K562 (cell line): ENCODE measurements around the gene CAPN6. TPM values are rescaled to one million over a fixed set of nuclear protein-coding genes. Genes with fewer than 3 reads are reported as not detected.

Experiments
- ATAC-seq: fragments of 200-7000 bp; cut with Tn5 transposase; 3 replicates; pipeline ENCODE4 v1.9.1; 2020; ENCODE audit warnings: moderate library complexity
- BruUV-seq: library from RNA; stranded (reverse); fragments of 400-500 nt; replicated peaks from 2 replicates; lab custom pipeline; 2021; lab: Mats Ljungman, UMichigan
- CTCF ChIA-PET: fragments of 300-600 bp; formaldehyde crosslinking; extraction: SDS; loops from one replicate; lab custom pipeline; 2021; ENCODE audit warnings: low intra/inter-chr PET ratio; lab: Yijun Ruan, JAX
- POLR2A ChIA-PET: fragments of 300-600, 350-650 bp; sonication (Branson Sonifier 250); formaldehyde crosslinking; extraction: SDS; loops from one replicate; lab custom pipeline; 2021; ENCODE audit warnings: antibody characterized with exemption, inconsistent platforms; lab: Yijun Ruan, JAX
- DNase-seq, 4 experiments: peaks; one replicate each; pipeline versions ENCODE4 v3.0.0 to v3.0.0-alpha.2; 2011 to 2018; ENCODE audit warnings: low spot score in 3 of 4, mixed read lengths in 3 of 4; ENCODE audit errors: extremely low read depth in 1 of 4
- FAIRE-seq: peaks from 2 replicates; lab custom pipeline; 2011; peaks lifted over from hg19 to GRCh38; lab: Jason Lieb, UNC
- H2AFZ ChIP-seq: 2 replicates; pipeline ENCODE4 v1.6.0; 2011; ENCODE audit warnings: low read depth, low read length, control low read depth, inconsistent platforms
- H3K27ac ChIP-seq: fragments of 200-600 bp; 3 replicates; pipeline ENCODE4 v1.8.0; 2011; ENCODE audit warnings: low read depth, mild to moderate bottlenecking, control low read depth, inconsistent platforms, low read length, moderate library complexity, mixed read lengths; ENCODE audit errors: extremely low read depth
- H3K27me3 ChIP-seq, 2 experiments: fragments of 300-600 bp in 1 of 2; 2 replicates in 1 of 2; 3 replicates in 1 of 2; pipeline versions ENCODE4 v1.6.0 to v1.8.0; 2011; ENCODE audit warnings: inconsistent platforms in 2 of 2, low read length in 2 of 2, mild to moderate bottlenecking in 1 of 2, mixed read lengths in 1 of 2, moderate library complexity in 1 of 2; ENCODE audit not compliant: control insufficient read depth in 2 of 2, insufficient read depth in 2 of 2
- H3K36me3 ChIP-seq: fragments of 300-600 bp; 3 replicates; pipeline ENCODE4 v1.8.0; 2011; ENCODE audit warnings: mild to moderate bottlenecking, low read length, inconsistent platforms; ENCODE audit not compliant: control insufficient read depth, insufficient read depth
- H3K4me1 ChIP-seq, 2 experiments: fragments of 200-600 bp in 1 of 2; replicated peaks in 1 of 2; 2 replicates in 1 of 2; 3 replicates in 1 of 2; pipeline versions ENCODE4 v1.5.1 to v1.8.0; 2011; ENCODE audit warnings: inconsistent platforms in 2 of 2, low read length in 2 of 2, mild to moderate bottlenecking in 1 of 2, mixed read lengths in 1 of 2, moderate library complexity in 1 of 2; ENCODE audit not compliant: control insufficient read depth in 2 of 2, insufficient read depth in 2 of 2
- H3K4me2 ChIP-seq: 2 replicates; pipeline ENCODE4 v1.6.1; 2011; ENCODE audit warnings: low read length, control low read depth, inconsistent platforms, mixed read lengths; ENCODE audit not compliant: insufficient read depth
- H3K4me3 ChIP-seq: fragments of 200-600 bp; sonication (generic), shearing (Covaris generic); 2 replicates; pipeline ENCODE4 v1.5.1; 2016; ENCODE audit warnings: control low read depth, inconsistent platforms
- H3K79me2 ChIP-seq: fragments of 200-600 bp; 3 replicates; pipeline ENCODE4 v1.8.0; 2011; ENCODE audit warnings: low read length, inconsistent platforms; ENCODE audit not compliant: control insufficient read depth, insufficient read depth
- H3K9ac ChIP-seq, 2 experiments: 2 replicates each; pipeline versions ENCODE4 v1.6.0 to v1.6.1; 2011; ENCODE audit warnings: low read depth in 2 of 2, low read length in 2 of 2, control low read depth in 1 of 2, inconsistent platforms in 1 of 2, mild to moderate bottlenecking in 1 of 2, mixed read lengths in 1 of 2; ENCODE audit not compliant: insufficient read depth in 1 of 2
- H3K9me1 ChIP-seq: one replicate; pipeline ENCODE4 v1.6.0; 2011; ENCODE audit warnings: inconsistent platforms, mild to moderate bottlenecking, low read length, moderate library complexity; ENCODE audit not compliant: control insufficient read depth, insufficient read depth
- H3K9me3 ChIP-seq: replicated peaks from 2 replicates; pipeline ENCODE4 v1.5.1; 2011; ENCODE audit warnings: low read depth, low read length, inconsistent platforms; ENCODE audit not compliant: control insufficient read depth, insufficient read depth
- H4K20me1 ChIP-seq: replicated peaks from 2 replicates; pipeline ENCODE4 v1.6.1; 2011; ENCODE audit warnings: low read length, inconsistent platforms, mixed read lengths; ENCODE audit not compliant: control insufficient read depth, insufficient read depth
- ARNT ChIP-seq, 2 experiments: fragments of 450-650 bp; IDR thresholded peaks; 2 replicates each; pipeline ENCODE4 v1.6.1; 2016; ENCODE audit warnings: mild to moderate bottlenecking in 1 of 2
- BCLAF1 ChIP-seq, 2 experiments: fragments of 450-650 bp in 1 of 2; IDR thresholded peaks; 2 replicates each; pipeline ENCODE4 v1.6.1; 2011 to 2017; ENCODE audit warnings: low read depth in 2 of 2, antibody characterized with exemption in 1 of 2, borderline replicate concordance in 1 of 2, low read length in 1 of 2, mild to moderate bottlenecking in 1 of 2, mixed read lengths in 1 of 2; ENCODE audit not compliant: control insufficient read depth in 1 of 2
- BRF1 ChIP-seq: IDR thresholded peaks from 3 replicates; pipeline ENCODE4 v1.6.1; 2011; ENCODE audit warnings: borderline replicate concordance, mild to moderate bottlenecking; ENCODE audit not compliant: insufficient read length; ENCODE audit errors: extremely low read depth
- ETV5 ChIP-seq: sonication (generic); formaldehyde crosslinking; IDR thresholded peaks from 2 replicates; pipeline ENCODE4 v1.4.0; 2020; ENCODE audit warnings: low read depth, mild to moderate bottlenecking, missing genetic modification reagents
- EWSR1 ChIP-seq: fragments of 450-650 bp; IDR thresholded peaks from 2 replicates; pipeline ENCODE4 v1.6.1; 2018; ENCODE audit warnings: borderline replicate concordance, mild to moderate bottlenecking, low read depth, moderate library complexity; ENCODE audit not compliant: partially characterized antibody
- FOXK1 ChIP-seq: sonication (generic); formaldehyde crosslinking; IDR thresholded peaks from 2 replicates; pipeline ENCODE4 v1.8.0; 2022; ENCODE audit warnings: missing genetic modification reagents, mild to moderate bottlenecking, borderline replicate concordance
- HNRNPH1 ChIP-seq: fragments of 200-400 bp; formaldehyde crosslinking; optimal IDR thresholded peaks from 2 replicates; pipeline ENCODE3; 2017; ENCODE audit warnings: low read depth, mild to moderate bottlenecking, low read length, moderate library complexity
- KLF16 ChIP-seq: IDR thresholded peaks from 2 replicates; pipeline ENCODE4 v1.6.1; 2016; ENCODE audit warnings: antibody characterized with exemption
- NCOA1 ChIP-seq: fragments of 450-650 bp; IDR thresholded peaks from 2 replicates; pipeline ENCODE4 v1.6.1; 2016; ENCODE audit warnings: low read depth
- SPI1 ChIP-seq: IDR thresholded peaks from 2 replicates; pipeline ENCODE4 v1.6.1; 2011; ENCODE audit warnings: low read depth, low read length, control low read depth, borderline replicate concordance
- XRCC4 ChIP-seq: IDR thresholded peaks from one replicate; pipeline ENCODE4 v1.6.1; 2011; ENCODE audit not compliant: insufficient read depth, insufficient read length; ENCODE audit errors: extremely low read depth
- YBX1 ChIP-seq: fragments of 450-650 bp; IDR thresholded peaks from 2 replicates; pipeline ENCODE4 v1.7.1; 2016; ENCODE audit warnings: mild to moderate bottlenecking
- ZNF165 ChIP-seq: fragments of 250-450 bp; sonication (Bioruptor Pico); IDR thresholded peaks from 2 replicates; pipeline ENCODE4 v1.4.0; 2020; ENCODE audit warnings: borderline replicate concordance
- ZNF174 ChIP-seq: fragments of 250-450 bp; sonication (Bioruptor Pico); IDR thresholded peaks from 2 replicates; pipeline ENCODE4 v1.4.0; 2020; ENCODE audit warnings: mild to moderate bottlenecking
- ZNF3 ChIP-seq: fragments of 250-450 bp; sonication (Bioruptor Pico); IDR thresholded peaks from 2 replicates; pipeline ENCODE4 v1.5.0; 2021; ENCODE audit warnings: mild to moderate bottlenecking, moderate library complexity
- ZNF41 ChIP-seq: fragments of 250-450 bp; sonication (Bioruptor Pico); conservative IDR thresholded peaks from 2 replicates; pipeline ENCODE4 v1.4.0; 2020; ENCODE audit warnings: mild to moderate bottlenecking
- ZNF586 ChIP-seq: fragments of 450-650 bp; formaldehyde crosslinking; conservative IDR thresholded peaks from 2 replicates; pipeline ENCODE4 v1.4.0; 2020; ENCODE audit warnings: mild to moderate bottlenecking, moderate library complexity
- ZNF695 ChIP-seq: fragments of 450-650 bp; formaldehyde crosslinking; IDR thresholded peaks from 2 replicates; pipeline ENCODE4 v1.4.0; 2020; ENCODE audit warnings: mild to moderate bottlenecking, moderate library complexity
- WGBS: fragments of 100-300 bp; shearing (Covaris generic); methylation state at CpG from one replicate; pipeline ENCODE4 v1.1.6; 2016; ENCODE audit warnings: low coverage, mixed read lengths; ENCODE audit not compliant: insufficient coverage; ENCODE audit errors: missing lambda C conversion rate; 5-methylcytosine and 5-hydroxymethylcytosine counted together
- in situ Hi-C: fragments of 300-500 bp; cut with MboI; formaldehyde crosslinking; loops from 4 replicates; pipeline ENCODE4 v1.15.0; 2018; ENCODE audit warnings: inconsistent platforms, mixed read lengths
- intact Hi-C: fragments of 100-400 bp; cut with micrococcal nuclease; formaldehyde crosslinking; loops from 2 replicates; pipeline ENCODE4 v1.14.2; 2022
- polyA plus RNA-seq, 8 experiments: library from polyadenylated mRNA; depleted of rRNA in 4 of 8; stranded (reverse) in 5 of 8; unstranded in 3 of 8; fragments of >200 nt; fragmentation: Nextera tagmentation in 2 of 8; fragmentation: Illumina TruSeq in 1 of 8; extraction: Ambion mirVana in 2 of 8; extraction: Trizol in 1 of 8; gene quantifications; 2 replicates each; pipeline versions ENCODE4 v1.2.1 to v1.2.3, GENCODE V29; 2011 to 2014; ENCODE audit warnings: inconsistent platforms in 1 of 8, missing spikeins in 1 of 8
- total RNA-seq, 7 experiments: library from RNA; depleted of rRNA in 6 of 7; stranded (reverse); fragments of >200 nt in 6 of 7; fragmentation: Illumina TruSeq in 2 of 7; extraction: Trizol in 2 of 7; gene quantifications; 2 replicates each; pipeline versions ENCODE4 v1.2.1 to v1.2.3, GENCODE V29; 2011 to 2021; ENCODE audit warnings: low replicate concordance in 1 of 7

CAPN6 gene
- total and polyA plus RNA-seq, 9 of the 15 experiments (the other 6 are each of a cell fraction or from before 2014, with no cell fraction given), result 0.11 TPM; not detected in 8

GRCh38 chrX:111199505-111199904 lies 70.8 kb downstream of the CAPN6 start:
- Histone ChIP-seq H3K79me2 (no peaks in the 10 kb centered on the region), H3K9me3 (no peaks in the 10 kb centered on the region), H3K4me1 (no peaks in the 10 kb centered on the region), H3K4me3 (no peak overlapping the region), H3K27ac (no peak overlapping the region), H3K9me1 (no peaks in the 10 kb centered on the region), H3K36me3 (no peaks in the 10 kb centered on the region), H3K9ac (no peak overlapping the region), H3K27me3 (no peaks in the 10 kb centered on the region), H3K4me2 (no peak overlapping the region), H2AFZ (no peak overlapping the region), H4K20me1 (no peaks in the 10 kb centered on the region)
- CTCF ChIA-PET, result no interaction called here
- no peak for TF ChIP-seq ZNF165
- no peak for TF ChIP-seq ZNF3 (CRISPR knock-in tag)
- TF ChIP-seq SPI1, result no peak
- no peak for TF ChIP-seq YBX1
- no peak for TF ChIP-seq EWSR1
- TF ChIP-seq ARNT (IDR thresholded peaks at IDR 0.05), result no peak
- TF ChIP-seq ZNF695 (CRISPR knock-in tag), result no peak
- no peak for TF ChIP-seq BCLAF1 (IDR thresholded peaks at IDR 0.05; ENCODE audit: borderline replicate concordance in 1 of 2, control insufficient read depth in 1 of 2, low read depth in 2 of 2, low read length in 1 of 2)
- no peak for TF ChIP-seq ETV5
- no peak for TF ChIP-seq ZNF41
- TF ChIP-seq NCOA1, result no peak
- no peak for TF ChIP-seq XRCC4
- TF ChIP-seq KLF16, result no peak
- TF ChIP-seq BRF1, result no peak
- no peak for TF ChIP-seq FOXK1 (CRISPR knock-in tag)
- no peak for TF ChIP-seq ZNF586 (CRISPR knock-in tag)
- no peak for TF ChIP-seq ZNF174
- no peak for TF ChIP-seq HNRNPH1
- POLR2A ChIA-PET, result no interaction called here
- ATAC-seq (no peak), DNase-seq (no peak), FAIRE-seq (no peak)
- WGBS, result 0% methylated on average over 2 of the region's 2 CpGs
- BruUV-seq, result no TSS peak
- in situ Hi-C loops, result no loop called here
- intact Hi-C loops, result no loop called here
